Ovary (tissue), 3 donors: ENCODE measurements around the gene VWA3B.

Experiments used
- POLR2A ChIP-seq: fragments of 450-650 bp; IDR thresholded peaks from one replicate; pipeline ENCODE4 v1.6.1; 2017; ENCODE audit warnings: antibody characterized with exemption, mild to moderate bottlenecking, moderate library complexity
- TF ChIP-seq, protein P1 (sequence below), 3 donors: fragments of 450-650 bp in 2 of 3; fragments of 200-600 bp in 1 of 3; IDR thresholded peaks; one replicate each; pipeline versions ENCODE4 v1.5.1 to v1.8.0; 2016 to 2022; ENCODE audit warnings: antibody characterized with exemption in 3 of 3, mild to moderate bottlenecking in 1 of 3
- donor health status: DM: no; HTN: no; CAD: no.

DNA sequence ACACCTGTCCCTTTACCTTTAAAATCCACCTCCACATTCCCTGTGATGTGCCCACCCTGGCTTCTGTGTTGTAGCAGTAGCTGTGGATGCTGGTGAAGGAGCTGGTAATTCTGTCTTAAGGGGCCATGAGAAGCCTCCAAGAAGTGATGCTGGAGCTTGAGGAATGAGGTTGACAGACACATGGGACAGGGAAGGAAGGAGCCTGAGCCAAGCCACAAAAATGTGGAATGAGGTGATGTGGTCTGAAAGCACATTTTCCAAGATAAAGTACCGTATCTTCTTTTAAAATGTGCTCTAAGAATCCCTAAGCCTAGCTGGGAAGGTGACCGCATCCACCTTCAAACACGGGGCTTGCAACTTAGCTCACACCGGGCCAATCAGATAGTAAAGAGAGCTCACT lies 31.2 kb downstream of the VWA3B start:
- TF ChIP-seq, protein P1, sequence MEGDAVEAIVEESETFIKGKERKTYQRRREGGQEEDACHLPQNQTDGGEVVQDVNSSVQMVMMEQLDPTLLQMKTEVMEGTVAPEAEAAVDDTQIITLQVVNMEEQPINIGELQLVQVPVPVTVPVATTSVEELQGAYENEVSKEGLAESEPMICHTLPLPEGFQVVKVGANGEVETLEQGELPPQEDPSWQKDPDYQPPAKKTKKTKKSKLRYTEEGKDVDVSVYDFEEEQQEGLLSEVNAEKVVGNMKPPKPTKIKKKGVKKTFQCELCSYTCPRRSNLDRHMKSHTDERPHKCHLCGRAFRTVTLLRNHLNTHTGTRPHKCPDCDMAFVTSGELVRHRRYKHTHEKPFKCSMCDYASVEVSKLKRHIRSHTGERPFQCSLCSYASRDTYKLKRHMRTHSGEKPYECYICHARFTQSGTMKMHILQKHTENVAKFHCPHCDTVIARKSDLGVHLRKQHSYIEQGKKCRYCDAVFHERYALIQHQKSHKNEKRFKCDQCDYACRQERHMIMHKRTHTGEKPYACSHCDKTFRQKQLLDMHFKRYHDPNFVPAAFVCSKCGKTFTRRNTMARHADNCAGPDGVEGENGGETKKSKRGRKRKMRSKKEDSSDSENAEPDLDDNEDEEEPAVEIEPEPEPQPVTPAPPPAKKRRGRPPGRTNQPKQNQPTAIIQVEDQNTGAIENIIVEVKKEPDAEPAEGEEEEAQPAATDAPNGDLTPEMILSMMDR (IDR thresholded peaks at IDR 0.05) = no peak
- no peak for TF ChIP-seq POLR2A
